HG02884 (cell line): ENCODE measurements around the gene PDC.
A peak's percentile ranks its signal among the peaks of the same experiment; 100 is the strongest.

Source experiments
- ATAC-seq: cut with Tn5 transposase; IDR thresholded peaks from one replicate; pipeline ENCODE4 v1.9.1; 2021; ENCODE audit warnings: mild to moderate bottlenecking, moderate library complexity; ENCODE audit not compliant: unreplicated experiment

The PDC gene

GRCh38 chr1:186461014-186461413 is at the start of gene PDC:
Gene PDC (minus strand): TSS chr1:186461114. CDS start chr1:186449459, 11,655 bp downstream.
- ATAC-seq: no peak

GRCh38 chr1:186503190-186503589 is 42.3 kb upstream of the PDC start:
- ATAC-seq: no peak

- ATAC-seq: peak; percentile 63
Observed at GRCh38 chr1:186502087-186502486, 41.2 kb upstream of the PDC start.

GRCh38 chr1:186500804-186501203 is 39.9 kb upstream of the PDC start:
- ATAC-seq: no peak

GRCh38 chr1:186499571-186499970 is 38.7 kb upstream of the PDC start:
- ATAC-seq: no peak

- no peak for ATAC-seq
Observed at GRCh38 chr1:186498695-186499389, 37.9 kb upstream of the PDC start.

- ATAC-seq: no peak
Observed at GRCh38 chr1:186498071-186498470, 37.2 kb upstream of the PDC start.

GRCh38 chr1:186497651-186498050 is 36.7 kb upstream of the PDC start:
- ATAC-seq: peak; percentile 45

- no peak for ATAC-seq
Observed at GRCh38 chr1:186496171-186496851, 35.4 kb upstream of the PDC start.

GRCh38 chr1:186494832-186495271 is 33.9 kb upstream of the PDC start:
- peak; percentile 69 for ATAC-seq

- no peak for ATAC-seq
Observed at GRCh38 chr1:186492531-186493291, 31.8 kb upstream of the PDC start.

- no peak for ATAC-seq
Observed at GRCh38 chr1:186491336-186491735, 30.4 kb upstream of the PDC start.

GRCh38 chr1:186487163-186487562 is 26.2 kb upstream of the PDC start:
- no peak for ATAC-seq

- no peak for ATAC-seq
Observed at GRCh38 chr1:186486061-186486460, 25.1 kb upstream of the PDC start.

GRCh38 chr1:186483561-186483960 is 22.6 kb upstream of the PDC start:
- ATAC-seq: no peak

- peak; percentile 72 for ATAC-seq
Observed at GRCh38 chr1:186482661-186483255, 21.8 kb upstream of the PDC start.

GRCh38 chr1:186481303-186481888 is 20.5 kb upstream of the PDC start:
- no peak for ATAC-seq

- no peak for ATAC-seq
Observed at GRCh38 chr1:186479162-186479561, 18.2 kb upstream of the PDC start.

GRCh38 chr1:186476264-186477040 is 15.5 kb upstream of the PDC start:
- ATAC-seq: no peak

- ATAC-seq: no peak
Observed at GRCh38 chr1:186474208-186474607, 13.3 kb upstream of the PDC start.
